B cell (primary cell): ENCODE measurements around the gene MRPS30. TPM values are rescaled to one million over a fixed set of nuclear protein-coding genes. Genes with fewer than 3 reads are reported as not detected.

ENCODE experiments used
- ATAC-seq: fragments of 200-7000 bp; cut with Tn5 transposase; one replicate; pipeline ENCODE4 v1.10.0; 2021; ENCODE audit warnings: low read depth, mild to moderate bottlenecking, moderate number of reproducible peaks, moderate library complexity
- CTCF ChIA-PET: fragments of 350-600 bp; sonication (Branson Sonifier 250); formaldehyde crosslinking; loops from one replicate; lab custom pipeline; 2021; ENCODE audit warnings: antibody characterized with exemption, inconsistent platforms; lab: Charles Lee
- POLR2A ChIA-PET: fragments of 350-600 bp; sonication (Branson Sonifier 250); formaldehyde crosslinking; loops from one replicate; lab custom pipeline; 2021; ENCODE audit warnings: antibody characterized with exemption; lab: Charles Lee
- DNase-seq: peaks from one replicate; pipeline ENCODE4 v3.0.0; 2013
- H2AFZ ChIP-seq: 2 replicates; pipeline ENCODE4 v1.6.1; 2012; ENCODE audit warnings: mild to moderate bottlenecking, low read depth, low read length; ENCODE audit not compliant: insufficient read depth, poor library complexity, severe bottlenecking
- H3K27ac ChIP-seq, 2 donors: 1 replicate in 1 of 2; 2 replicates in 1 of 2; pipeline ENCODE4 v1.5.1; 2012 to 2013; ENCODE audit warnings: low read length in 2 of 2, mild to moderate bottlenecking in 2 of 2, moderate library complexity in 1 of 2
- H3K27me3 ChIP-seq, 4 experiments: fragments of 200-600 bp in 1 of 4; sonication (generic) in 1 of 4; replicated peaks in 1 of 4; 1 replicate in 2 of 4; 2 replicates in 2 of 4; pipeline versions ENCODE4 v1.6.1 to v1.7.0; 2013 to 2016; ENCODE audit warnings: low read length in 3 of 4, mild to moderate bottlenecking in 2 of 4, mixed read lengths in 1 of 4, moderate library complexity in 1 of 4; ENCODE audit not compliant: insufficient read depth in 4 of 4, control insufficient read depth in 3 of 4; ENCODE audit errors: control extremely low read depth in 1 of 4
- H3K36me3 ChIP-seq, 2 experiments: replicated peaks in 1 of 2; 1 replicate in 1 of 2; 2 replicates in 1 of 2; pipeline versions ENCODE4 v1.6.1 to v1.7.1; 2013; ENCODE audit warnings: low read length in 1 of 2; ENCODE audit not compliant: insufficient read depth in 2 of 2, control insufficient read depth in 1 of 2; ENCODE audit errors: control extremely low read depth in 1 of 2, extremely low read depth in 1 of 2
- H3K4me1 ChIP-seq, 2 donors: fragments of 200-600 bp in 1 of 2; sonication (generic) in 1 of 2; 1 replicate in 1 of 2; 2 replicates in 1 of 2; pipeline versions ENCODE4 v1.5.1 to v1.6.1; 2013 to 2017; ENCODE audit warnings: low read length in 2 of 2; ENCODE audit not compliant: control insufficient read depth in 2 of 2, insufficient read depth in 2 of 2
- H3K4me2 ChIP-seq: replicated peaks from 2 replicates; pipeline ENCODE3; 2012; ENCODE audit warnings: mild to moderate bottlenecking, low read depth, low read length; ENCODE audit not compliant: poor library complexity, severe bottlenecking
- H3K4me3 ChIP-seq, 5 experiments: fragments of 200-600 bp in 1 of 5; sonication (generic) in 1 of 5; 1 replicate in 3 of 5; 2 replicates in 2 of 5; pipeline versions ENCODE4 v1.5.1 to v1.7.0; 2011 to 2016; ENCODE audit warnings: low read length in 4 of 5, mild to moderate bottlenecking in 4 of 5, low read depth in 2 of 5, control low read depth in 1 of 5, moderate library complexity in 1 of 5; ENCODE audit not compliant: insufficient read depth in 1 of 5; ENCODE audit errors: control extremely low read depth in 1 of 5, extremely low read depth in 1 of 5
- H3K79me2 ChIP-seq: fragments of 200-600 bp; sonication (generic); one replicate; pipeline ENCODE4 v1.6.0; 2016; ENCODE audit warnings: low read length; ENCODE audit not compliant: control insufficient read depth, insufficient read depth
- H3K9ac ChIP-seq: fragments of 200-600 bp; sonication (generic); 2 replicates; pipeline ENCODE4 v1.6.1; 2017; ENCODE audit warnings: mild to moderate bottlenecking, low read length, moderate library complexity
- H3K9me3 ChIP-seq, 3 donors: one replicate each; pipeline versions ENCODE4 v1.6.1 to v1.7.1; 2013; ENCODE audit warnings: low read length in 2 of 3; ENCODE audit not compliant: control insufficient read depth in 2 of 3, insufficient read depth in 1 of 3; ENCODE audit errors: control extremely low read depth in 1 of 3
- H4K20me1 ChIP-seq: 2 replicates; pipeline ENCODE4 v1.6.0; 2012; ENCODE audit warnings: mild to moderate bottlenecking, low read length; ENCODE audit not compliant: insufficient read depth, control insufficient read depth, poor library complexity, severe bottlenecking
- H3K27ac Mint-ChIP-seq: one replicate; pipeline ENCODE4 v1.8.0; 2021; ENCODE audit warnings: mixed read lengths
- H3K27me3 Mint-ChIP-seq: one replicate; pipeline ENCODE4 v1.8.0; 2021; ENCODE audit warnings: mixed read lengths
- H3K4me1 Mint-ChIP-seq: one replicate; pipeline ENCODE4 v1.8.0; 2021; ENCODE audit warnings: mixed read lengths
- H3K4me3 Mint-ChIP-seq: one replicate; pipeline ENCODE4 v1.8.0; 2021; ENCODE audit warnings: mixed read lengths
- H3K9me3 Mint-ChIP-seq: one replicate; pipeline ENCODE4 v1.8.0; 2022; ENCODE audit warnings: mixed read lengths; ENCODE audit not compliant: insufficient read depth
- CTCF ChIP-seq: fragments of 200-600 bp; IDR thresholded peaks from one replicate; pipeline ENCODE4 v1.8.0; 2022; ENCODE audit warnings: antibody characterized with exemption, mild to moderate bottlenecking
- EZH2 ChIP-seq: IDR thresholded peaks from 2 replicates; pipeline ENCODE4 v1.6.1; 2012; ENCODE audit warnings: borderline replicate concordance, low read depth, mild to moderate bottlenecking, moderate library complexity, low read length; ENCODE audit not compliant: insufficient read depth, poor library complexity, severe bottlenecking
- WGBS: methylation state at CpG from one replicate; pipeline ENCODE4 v1.1.5; 2013; ENCODE audit warnings: missing lambda C conversion rate; ENCODE audit not compliant: insufficient coverage; 5-methylcytosine and 5-hydroxymethylcytosine counted together
- intact Hi-C: fragments of 100-400 bp; cut with micrococcal nuclease; formaldehyde crosslinking; loops from one replicate; pipeline ENCODE4 v1.10.0; 2022
- polyA minus RNA-seq: library from RNA; depleted of rRNA, polyadenylated mRNA; stranded (reverse); fragments of >200 nt; gene quantifications from 2 replicates; pipeline ENCODE4 v1.2.3, GENCODE V29; 2012
- polyA plus RNA-seq: library from polyadenylated mRNA; depleted of rRNA; stranded (reverse); fragments of >200 nt; gene quantifications from 2 replicates; pipeline ENCODE4 v1.2.3, GENCODE V29; 2012
- total RNA-seq, 2 donors: library from RNA; stranded (reverse); fragments of 120-200 nt in 1 of 2; gene quantifications; 1 replicate in 1 of 2; 2 replicates in 1 of 2; pipeline versions ENCODE4 v1.2.3 to v1.2.4, GENCODE V29; 2013 to 2022

MRPS30 gene
- 46.1 and 50.2 TPM in 2 replicates for total RNA-seq
- total RNA-seq (2013): 60.2 TPM
- 38.7 and 41.8 TPM in 2 replicates for polyA plus RNA-seq
- 69.4 and 71.6 TPM in 2 replicates for polyA minus RNA-seq

DNA sequence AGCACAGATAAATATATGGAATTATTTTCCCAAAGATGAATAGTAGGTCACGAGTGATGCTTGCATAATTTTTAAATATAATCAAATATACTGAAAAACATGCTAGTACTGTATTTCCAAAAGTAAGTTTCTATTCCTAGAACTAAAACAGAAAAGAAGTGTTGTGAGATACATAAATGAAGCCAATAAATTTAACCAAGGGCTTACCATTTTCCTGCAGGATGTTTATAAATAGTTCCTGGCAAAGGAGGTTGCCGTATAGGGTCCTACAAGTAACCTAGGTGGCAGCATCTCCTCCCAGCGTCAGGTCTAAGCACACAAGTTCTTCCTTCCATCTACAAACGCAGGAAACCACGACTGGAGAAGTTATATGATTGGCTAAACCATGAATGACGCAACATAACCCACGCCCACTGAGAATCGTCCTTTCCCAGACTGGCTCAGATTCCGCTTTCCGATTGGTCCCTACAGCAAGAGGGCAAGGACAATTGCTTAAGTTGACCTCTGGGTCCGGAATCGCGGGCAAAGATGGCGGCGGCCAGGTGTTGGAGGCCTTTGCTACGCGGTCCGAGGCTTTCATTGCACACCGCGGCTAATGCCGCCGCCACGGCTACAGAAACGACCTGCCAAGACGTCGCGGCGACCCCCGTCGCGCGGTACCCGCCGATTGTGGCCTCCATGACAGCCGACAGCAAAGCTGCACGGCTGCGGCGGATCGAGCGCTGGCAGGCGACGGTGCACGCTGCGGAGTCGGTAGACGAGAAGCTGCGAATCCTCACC lies at the start of gene MRPS30:
Gene MRPS30, plus strand, starts transcription at position 513 of the 780 bp plus-strand sequence. Its CDS starts 16 bp downstream, at position 529.
- peaks cover 12% of the 10 kb centered on the region for H4K20me1 ChIP-seq
- no peaks in the 10 kb centered on the region for H3K9me3 ChIP-seq
- CTCF ChIA-PET: no interaction called here
- TF ChIP-seq EZH2 (no peak), CTCF (peak; percentile 45)
- peaks cover 9 to 20% of the 10 kb centered on the region in 2 experiments for H3K36me3 ChIP-seq
- H3K9ac ChIP-seq: peak within 1 kb of the TSS; percentile 84
- Mint-ChIP-seq H3K4me1 (peaks cover 30% of the 10 kb centered on the region), H3K9me3 (no peaks in the 10 kb centered on the region), H3K27ac (peak within 1 kb of the TSS; percentile 88), H3K4me3 (peak within 1 kb of the TSS; percentile 86), H3K27me3 (no peaks in the 10 kb centered on the region)
- POLR2A ChIA-PET: no interaction called here
- H3K4me3 ChIP-seq: peak within 1 kb of the TSS; percentile 50 to 96 (median 87)
- peak within 1 kb of the TSS; percentile 71 to 84 for H3K27ac ChIP-seq
- H3K79me2 ChIP-seq: peaks cover 22% of the 10 kb centered on the region
- peak within 1 kb of the TSS; percentile 95 for H2AFZ ChIP-seq
- DNase-seq: peak; percentile 97
- peaks cover 11 to 13% of the 10 kb centered on the region in 2 donors for H3K4me1 ChIP-seq
- H3K4me2 ChIP-seq: peak within 1 kb of the TSS; percentile 94
- WGBS: under 1% methylated on average over 44 of the region's 47 CpGs
- no peaks in the 10 kb centered on the region for H3K27me3 ChIP-seq
- peak; percentile 96 for ATAC-seq
- intact Hi-C loops: loop anchor here (1.0 kb wide), 2 partner anchors 1205 to 1293 kb away; partner anchors contain the start of genes C5orf34 and NNT
